GM19025 (cell line): ENCODE measurements around the gene LCAT.
"Not testable (repeated sequence)": the region's sequence is repeated elsewhere in the genome, so short reads cannot be mapped to it uniquely, and the experiment has no call there.

Source experiments
- ATAC-seq: cut with Tn5 transposase; IDR thresholded peaks from one replicate; pipeline ENCODE4 v1.9.1; 2021; ENCODE audit warnings: mild to moderate bottlenecking, low read depth, moderate library complexity; ENCODE audit not compliant: unreplicated experiment

LCAT gene

DNA sequence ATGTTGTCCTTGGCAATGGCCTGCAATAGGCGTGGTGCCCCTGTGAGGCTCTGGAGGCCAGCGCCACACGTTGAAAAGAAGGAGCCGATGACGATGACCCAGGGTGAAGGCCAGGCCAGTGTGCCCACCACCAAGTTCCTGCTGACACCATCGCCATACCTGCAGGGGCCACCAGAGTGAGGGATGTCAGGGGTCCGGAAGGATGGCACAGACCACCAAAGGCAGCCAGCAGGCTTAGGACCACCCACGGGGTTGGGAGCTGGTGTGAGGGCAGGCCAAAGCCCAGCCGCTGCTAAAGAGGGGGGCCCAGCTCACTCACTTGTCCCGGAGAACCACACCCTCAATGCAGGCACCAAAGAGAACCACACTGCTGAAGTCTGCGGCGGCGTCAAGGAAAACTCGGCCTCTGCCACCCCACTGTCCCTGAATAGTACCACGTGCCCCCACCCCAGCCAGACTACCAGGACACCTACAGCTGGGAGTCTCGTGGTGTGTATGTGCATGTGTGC, 6.5 kb upstream of the LCAT start:
- no peak for ATAC-seq

DNA sequence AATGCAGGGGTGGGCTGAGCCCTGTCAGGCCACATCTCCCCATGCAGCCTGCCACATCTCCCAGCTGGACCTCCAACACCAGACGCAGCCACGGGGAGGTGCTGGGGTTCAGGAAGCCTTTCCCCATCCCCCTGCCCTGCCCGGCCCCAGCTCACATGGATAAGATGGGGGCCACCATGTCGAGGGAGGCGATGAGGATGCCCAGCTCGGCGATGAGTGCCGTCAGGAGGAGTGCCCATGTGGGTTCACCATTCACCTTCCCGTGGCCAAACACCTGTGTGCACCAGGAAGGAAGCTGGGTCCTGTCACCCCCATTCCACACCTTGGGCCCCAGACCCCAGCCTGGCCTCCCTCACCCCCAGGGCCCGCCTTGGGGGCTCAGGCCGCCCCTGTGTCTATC, 5.7 kb upstream of the LCAT start:
- ATAC-seq = no peak

DNA sequence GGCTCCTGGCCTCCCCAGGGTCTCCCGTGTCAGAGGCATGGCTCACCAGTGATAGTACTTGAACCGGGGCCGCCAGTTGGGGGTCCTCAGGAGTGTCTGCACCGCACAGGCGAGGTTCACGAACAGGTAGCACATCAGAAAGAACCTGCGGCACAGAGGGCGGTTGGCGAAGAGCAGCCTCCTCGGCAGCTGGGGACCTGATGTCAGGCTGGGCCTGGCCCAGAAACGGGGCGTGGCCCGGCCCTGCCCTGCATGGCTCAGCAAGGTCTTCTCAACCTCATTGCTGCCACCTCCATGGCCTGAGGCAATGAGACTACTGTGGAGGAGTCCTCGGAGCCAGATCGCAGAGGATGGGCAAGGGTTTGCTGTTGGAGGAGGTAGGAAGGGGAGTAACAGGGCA, 4.1 kb upstream of the LCAT start:
- ATAC-seq = no peak

DNA sequence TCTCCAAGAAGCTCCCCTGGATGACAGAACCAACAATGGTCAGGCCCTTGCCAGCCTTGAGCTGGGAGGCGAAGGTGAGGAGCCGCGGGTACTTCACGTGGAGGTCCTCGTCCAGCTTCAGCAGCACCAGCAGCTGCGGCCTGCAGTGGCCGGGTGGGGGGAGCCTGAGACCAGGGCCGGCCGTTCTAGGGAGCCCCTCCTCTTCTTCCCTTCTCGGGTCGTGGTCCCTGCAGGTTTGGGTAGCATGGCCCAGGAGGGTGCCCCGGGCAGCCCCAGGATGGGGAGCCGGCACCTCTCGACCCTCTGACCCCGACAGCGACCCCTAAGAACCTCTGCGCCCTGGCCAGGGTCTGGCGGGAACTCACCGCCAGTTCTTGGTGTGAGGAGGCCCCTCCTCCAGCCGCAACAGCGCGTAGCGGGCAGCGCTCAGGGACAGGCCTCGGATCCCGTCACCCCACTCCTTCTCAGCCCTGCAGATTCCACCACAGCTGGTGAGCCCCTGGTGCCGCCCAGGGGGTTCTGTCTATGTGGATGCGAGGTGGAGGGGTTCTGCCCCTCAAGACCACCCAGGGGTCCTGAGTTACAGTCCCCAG, 3.1 kb upstream of the LCAT start:
- ATAC-seq = no peak

DNA sequence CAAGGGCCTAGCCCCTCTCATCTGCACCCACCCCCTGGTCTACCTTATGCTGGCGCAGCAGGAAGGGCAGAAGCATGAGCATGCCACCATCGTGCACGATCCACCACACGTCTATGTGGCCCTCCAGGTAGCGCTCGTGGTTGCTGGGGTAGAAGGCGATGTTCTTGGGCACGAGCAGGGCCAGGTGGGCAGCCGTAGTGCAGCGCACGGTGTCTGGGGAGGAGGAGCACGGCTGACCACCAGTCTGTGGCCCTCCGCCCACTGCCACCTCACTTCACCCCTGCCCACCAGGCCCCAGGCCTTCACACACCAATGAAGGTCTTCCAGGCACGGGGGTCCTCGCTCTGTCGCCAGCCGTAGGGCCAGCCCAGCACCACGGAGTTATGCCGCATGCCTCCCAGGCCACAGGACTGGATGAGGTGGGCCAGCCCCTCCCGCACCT, 2.2 kb upstream of the LCAT start:
- ATAC-seq = no peak

DNA sequence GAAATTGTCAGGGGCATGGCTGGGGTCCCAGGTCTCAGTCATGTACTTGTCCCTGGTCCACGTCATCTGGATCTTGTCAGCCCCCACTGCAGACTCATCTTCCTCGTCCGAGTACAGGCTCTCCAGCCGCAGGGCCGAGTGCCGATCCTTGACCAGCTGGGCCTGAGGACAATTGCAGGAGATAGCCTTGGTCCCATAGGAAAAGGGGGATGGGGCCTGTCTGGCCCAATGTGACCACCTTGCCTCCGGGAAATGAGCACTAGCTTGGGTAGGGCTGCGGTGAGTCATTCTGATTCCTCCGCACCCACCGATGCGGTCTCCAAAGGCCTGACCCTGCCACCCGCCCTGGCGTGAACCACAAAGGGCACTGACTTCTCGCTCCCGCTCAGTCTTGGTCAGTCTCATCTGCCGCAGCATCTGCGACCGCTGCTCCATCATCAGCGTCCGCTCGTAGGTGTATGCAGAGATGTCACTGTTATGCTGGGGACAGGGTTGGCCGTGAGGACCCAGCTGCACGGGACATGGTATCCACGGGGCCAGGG, 1.5 kb upstream of the LCAT start:
- no peak for ATAC-seq

GRCh38 chr16:67944690-67945391, 921 bp upstream of the LCAT start:
- ATAC-seq = no peak

DNA sequence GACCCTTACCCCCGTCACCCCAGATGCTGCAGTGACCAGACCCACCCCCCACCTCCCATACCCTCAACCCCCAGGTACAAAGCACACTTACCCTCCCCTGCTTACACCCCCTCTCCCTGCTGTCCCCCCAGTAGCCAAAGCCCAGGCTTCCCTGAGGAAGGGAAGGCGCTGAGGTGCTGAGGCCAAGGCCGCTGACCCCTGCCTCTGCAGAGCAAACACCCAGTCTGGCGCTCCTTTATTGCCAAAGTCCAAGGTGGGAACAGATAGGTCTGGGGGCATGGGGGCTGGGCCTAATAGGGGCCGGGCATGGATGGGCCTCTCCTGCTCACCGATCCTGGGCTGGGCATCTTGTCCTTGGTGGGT, 683 bp downstream of the LCAT start:
- no peak for ATAC-seq

DNA sequence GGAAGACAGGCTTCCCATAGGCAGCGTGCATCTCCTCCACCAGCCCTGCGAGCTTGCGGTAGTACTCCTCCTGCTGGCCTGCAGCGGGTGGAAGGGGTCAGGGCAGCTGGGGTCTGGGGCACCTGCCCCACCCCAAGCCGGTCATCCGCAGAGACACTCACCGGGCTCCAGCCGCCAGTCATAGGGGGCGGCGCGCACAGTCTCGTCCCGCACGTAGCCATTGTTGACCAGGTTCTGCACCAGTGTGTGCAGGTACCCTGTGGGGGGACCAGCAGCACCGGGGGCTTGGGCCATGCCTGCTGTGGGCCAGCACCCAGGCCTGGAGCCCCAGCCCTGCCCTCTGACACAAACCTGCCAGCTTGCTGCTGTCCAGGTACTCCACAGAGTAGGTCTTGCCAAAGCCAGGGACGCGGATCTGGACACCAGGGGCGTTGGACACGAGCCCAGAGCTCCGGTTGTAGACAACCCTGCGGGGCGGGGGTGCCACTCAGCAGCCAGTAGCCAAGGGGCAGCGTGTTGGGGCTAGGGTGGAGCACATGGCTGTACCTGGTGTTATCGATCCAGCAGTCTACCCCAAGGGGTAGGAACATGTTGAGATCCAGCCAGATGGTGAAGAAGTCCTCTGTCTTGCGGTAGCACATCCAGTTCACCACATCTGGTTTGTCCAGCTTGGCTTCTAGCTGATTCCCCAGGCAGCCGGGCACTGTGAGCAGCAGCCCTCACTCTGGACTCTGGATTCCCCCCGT, 1.2 kb downstream of the LCAT start:
- ATAC-seq = no peak

DNA sequence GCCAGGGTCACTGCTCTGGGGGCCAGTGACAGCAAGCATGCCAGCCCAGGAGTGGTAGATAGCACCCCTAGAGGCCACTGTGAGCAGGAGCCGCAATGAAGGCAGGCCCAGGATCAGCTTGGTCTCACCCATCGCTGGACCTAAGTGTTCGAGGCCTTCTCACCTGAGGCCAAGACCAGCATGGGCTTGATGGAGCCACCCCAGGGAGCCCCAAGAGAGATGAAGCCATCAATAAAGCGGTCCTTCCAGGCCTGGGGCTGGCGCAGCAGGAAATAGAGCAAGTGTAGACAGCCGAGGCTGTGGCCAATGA, 1.8 kb downstream of the LCAT start:
- ATAC-seq = no peak

GRCh38 chr16:67941469-67942199, 2.3 kb downstream of the LCAT start:
- no peak for ATAC-seq

GRCh38 chr16:67940446-67941089, 3.4 kb downstream of the LCAT start:
- no peak for ATAC-seq

- no peak for ATAC-seq
Measured at GRCh38 chr16:67939507-67940445, 4.1 kb downstream of the LCAT start.

DNA sequence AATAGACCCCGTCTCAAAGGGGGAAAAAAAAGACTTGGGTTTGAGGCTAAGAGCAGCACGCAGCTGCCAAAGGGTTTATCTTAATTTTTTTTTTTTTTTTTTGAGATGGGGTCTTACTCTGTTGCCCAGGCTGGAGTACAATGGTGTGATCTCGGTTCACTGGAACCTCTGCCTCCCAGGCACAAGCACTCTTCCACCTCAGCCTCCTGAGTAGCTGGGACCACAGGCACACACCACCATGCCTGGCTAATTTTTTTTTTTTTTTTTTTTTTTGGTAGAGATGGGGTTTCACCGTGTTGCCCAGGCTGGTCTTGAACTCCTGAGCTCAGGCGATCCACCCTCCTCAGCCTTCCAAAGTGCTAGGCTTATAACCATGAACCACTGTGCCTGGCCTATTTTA, 6.2 kb downstream of the LCAT start:
- ATAC-seq = not testable (repeated sequence)

DNA sequence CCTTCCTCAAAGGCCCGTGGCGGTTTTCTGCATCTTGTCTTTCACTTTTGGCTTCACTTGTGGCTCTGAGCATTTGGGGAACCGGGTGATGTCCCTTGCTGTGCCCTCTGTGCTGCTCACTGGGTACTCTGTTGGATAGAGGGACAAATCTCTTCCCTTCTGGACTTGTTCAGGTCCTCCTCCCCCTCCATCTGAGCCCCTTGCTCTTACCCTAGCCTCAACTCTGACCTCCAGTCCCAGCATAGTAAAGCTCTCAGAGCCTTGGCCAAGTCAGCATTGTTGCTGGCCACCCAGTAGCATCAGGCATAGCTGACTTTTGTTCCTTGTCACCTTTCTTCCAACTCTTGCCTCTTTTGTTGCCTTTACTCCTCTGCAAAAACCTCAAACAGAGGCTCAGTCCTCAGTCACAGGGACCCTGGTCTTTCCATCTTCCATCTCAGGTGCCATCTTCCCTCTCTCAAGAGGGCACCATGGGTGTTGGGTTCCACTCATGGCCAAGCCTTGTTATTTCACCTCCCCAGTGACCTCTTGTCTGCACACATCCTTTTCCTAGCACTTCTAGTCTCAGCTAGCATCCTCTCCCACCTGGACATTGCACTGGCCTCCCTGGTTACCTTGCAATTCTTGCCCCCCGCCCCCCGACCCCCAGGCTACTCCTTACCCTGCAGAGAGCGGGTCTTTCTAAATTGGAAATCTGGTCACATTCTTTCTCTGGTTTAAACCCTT, 6.9 kb downstream of the LCAT start:
- peak; percentile 40 for ATAC-seq

DNA sequence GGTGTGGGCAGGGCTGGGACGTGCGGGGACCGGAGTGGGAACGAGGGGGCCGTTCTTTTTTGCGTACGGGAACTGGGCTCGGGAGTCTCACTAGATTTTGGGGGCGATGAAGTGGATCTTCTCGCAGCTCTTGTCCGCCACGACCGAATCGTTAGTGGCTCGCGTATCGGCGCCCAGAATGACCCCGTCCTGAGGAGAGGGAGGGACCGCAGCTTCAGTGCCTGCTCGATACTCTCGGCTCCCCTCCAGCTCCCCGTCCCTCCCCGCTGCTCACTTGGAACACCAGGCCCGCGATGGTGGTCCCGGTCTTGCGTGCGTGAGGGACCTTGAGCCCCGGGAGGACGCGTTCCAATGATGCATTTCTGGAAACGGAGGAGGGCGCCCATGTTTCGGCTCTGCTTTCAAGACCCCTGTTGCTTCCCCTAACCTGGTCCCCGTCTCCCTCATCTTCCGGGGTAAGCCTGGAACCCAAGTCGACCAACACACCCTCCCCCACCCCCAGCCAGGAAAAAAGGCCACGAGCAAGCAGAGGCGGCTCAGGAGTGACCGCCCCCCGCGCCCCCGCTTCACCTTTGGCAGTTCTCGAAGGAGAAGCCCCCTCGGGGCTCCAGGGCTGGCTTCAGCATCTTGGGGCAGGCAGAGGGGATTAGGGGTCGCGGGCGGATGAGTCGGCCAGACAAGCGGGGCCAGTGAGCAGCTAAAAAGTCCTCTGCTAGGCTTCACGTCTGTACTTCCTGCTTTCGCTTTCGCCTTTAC, 7.6 kb downstream of the LCAT start, which contains the start of gene PSMB10:
Gene PSMB10, minus strand, starts transcription at position 727 of the 756 bp plus-strand sequence. Its CDS starts 101 bp downstream, at position 626.
- no peak for ATAC-seq

DNA sequence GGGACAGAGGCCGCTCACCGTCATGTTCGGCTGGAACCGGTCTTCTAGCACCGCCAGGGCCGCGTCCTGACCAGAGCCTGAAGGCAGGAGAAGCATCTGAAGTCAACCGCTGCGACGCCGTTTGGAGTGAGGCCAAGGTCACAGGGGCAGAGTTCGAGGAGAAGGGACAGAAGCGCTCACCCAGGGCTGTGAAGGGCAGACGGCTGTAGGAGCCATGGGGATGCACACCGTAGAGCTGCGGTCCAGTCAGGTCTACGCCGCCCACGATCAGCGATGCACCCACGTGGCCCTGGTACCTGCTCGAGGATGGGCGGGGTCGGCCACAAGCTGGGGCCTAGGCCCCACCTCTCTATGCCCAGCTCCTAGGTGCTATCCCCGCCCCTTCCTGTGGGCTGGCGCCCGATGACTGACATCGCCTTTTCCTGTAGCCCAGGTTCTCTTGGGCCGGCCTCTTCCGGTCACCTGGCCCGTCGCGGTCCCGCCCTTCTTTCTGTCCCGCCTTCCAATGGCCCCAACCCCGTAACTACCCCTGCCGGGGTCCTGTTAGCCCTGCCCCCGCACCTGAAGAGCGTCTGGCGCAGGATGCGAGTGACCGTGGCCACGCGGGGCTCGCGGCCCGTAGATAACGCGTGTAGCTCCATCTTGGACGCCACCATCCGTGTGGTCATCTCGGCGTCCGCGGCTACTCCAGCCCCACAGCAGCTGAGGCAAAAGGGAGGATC, 8.4 kb downstream of the LCAT start:
- ATAC-seq = peak; percentile 93
